Measurements from ENCODE around the gene KAT8.

The KAT8 gene

GRCh38 chr16:31087481-31087880 lies 30.0 kb upstream of the KAT8 start:
- Histone ChIP-seq H3K27ac (ENCODE audit: low read length) (no peak overlapping the region), H3K4me1 (ENCODE audit: low read length) (no peaks in the 10 kb centered on the region), H3K9ac (ENCODE audit: low read length) (no peak overlapping the region), H3K4me3 (ENCODE audit: low read length) (no peak overlapping the region), H3K4me2 (ENCODE audit: low read depth, low read length) (no peak overlapping the region), H3K27me3 (replicated peaks; ENCODE audit: insufficient read depth, low read length) (no peaks in the 10 kb centered on the region), H4K20me1 (ENCODE audit: insufficient read depth, low read length) (no peaks in the 10 kb centered on the region), H3K36me3 (replicated peaks; ENCODE audit: insufficient read depth, low read length) (no peaks in the 10 kb centered on the region), H3F3A (ENCODE audit: insufficient read depth, low read length) (no peaks in the 10 kb centered on the region), H3K9me3 (replicated peaks; ENCODE audit: insufficient read depth, low read length) (no peaks in the 10 kb centered on the region), H3K79me2 (ENCODE audit: low read length) (peaks cover 4% of the 10 kb centered on the region), H3K9me2 (replicated peaks; ENCODE audit: insufficient read depth, low read length) (no peaks in the 10 kb centered on the region), H2AFZ (ENCODE audit: low read length) (no peak overlapping the region)
- no peak for DNase-seq
- no peak for TF ChIP-seq EZH2 (optimal IDR thresholded peaks at IDR 0.05; ENCODE audit: low read depth, low read length)

- no peak overlapping the region for H3K27ac ChIP-seq (ENCODE audit: low read length)
- H3K4me1 ChIP-seq (ENCODE audit: low read length), result no peaks in the 10 kb centered on the region
- peaks cover 9% of the 10 kb centered on the region for H3K79me2 ChIP-seq (ENCODE audit: low read length)
- no peak overlapping the region for H3K9ac ChIP-seq (ENCODE audit: low read length)
- no peak overlapping the region for H3K4me3 ChIP-seq (ENCODE audit: low read length)
- no peak overlapping the region for H2AFZ ChIP-seq (ENCODE audit: low read length)
- no peaks in the 10 kb centered on the region for H4K20me1 ChIP-seq (ENCODE audit: insufficient read depth, low read length)
- H3F3A ChIP-seq (ENCODE audit: insufficient read depth, low read length), result no peaks in the 10 kb centered on the region
- no peak for DNase-seq
- H3K4me2 ChIP-seq (ENCODE audit: low read depth, low read length), result no peak overlapping the region
- H3K9me2 ChIP-seq (replicated peaks; ENCODE audit: insufficient read depth, low read length), result no peaks in the 10 kb centered on the region
- no peaks in the 10 kb centered on the region for H3K27me3 ChIP-seq (replicated peaks; ENCODE audit: insufficient read depth, low read length)
- H3K36me3 ChIP-seq (replicated peaks; ENCODE audit: insufficient read depth, low read length), result no peaks in the 10 kb centered on the region
- no peaks in the 10 kb centered on the region for H3K9me3 ChIP-seq (replicated peaks; ENCODE audit: insufficient read depth, low read length)
- TF ChIP-seq EZH2 (optimal IDR thresholded peaks at IDR 0.05; ENCODE audit: low read depth, low read length) (no peak), CTCF (IDR thresholded peaks at IDR 0.05; ENCODE audit: low read length) (no peak), EZH2phosphoT487 (IDR thresholded peaks at IDR 0.05; ENCODE audit: low read length) (no peak)
These were observed 29.5 kb upstream of the KAT8 start for GRCh38 chr16:31087971-31088370.

- Histone ChIP-seq H3K79me2 (ENCODE audit: low read length) (peaks cover 14% of the 10 kb centered on the region), H3K27ac (ENCODE audit: low read length) (no peak within 1 kb of the TSS), H3K36me3 (replicated peaks; ENCODE audit: insufficient read depth, low read length) (no peaks in the 10 kb centered on the region), H3K9ac (ENCODE audit: low read length) (no peak within 1 kb of the TSS), H4K20me1 (ENCODE audit: insufficient read depth, low read length) (no peaks in the 10 kb centered on the region), H3K4me1 (ENCODE audit: low read length) (no peaks in the 10 kb centered on the region), H2AFZ (ENCODE audit: low read length) (no peak within 1 kb of the TSS), H3K4me2 (ENCODE audit: low read depth, low read length) (no peak within 1 kb of the TSS), H3K9me3 (replicated peaks; ENCODE audit: insufficient read depth, low read length) (no peaks in the 10 kb centered on the region), H3F3A (ENCODE audit: insufficient read depth, low read length) (no peaks in the 10 kb centered on the region), H3K9me2 (replicated peaks; ENCODE audit: insufficient read depth, low read length) (no peaks in the 10 kb centered on the region), H3K4me3 (ENCODE audit: low read length) (no peak within 1 kb of the TSS), H3K27me3 (replicated peaks; ENCODE audit: insufficient read depth, low read length) (no peaks in the 10 kb centered on the region)
- TF ChIP-seq CTCF (IDR thresholded peaks at IDR 0.05; ENCODE audit: low read length) (no peak), EZH2phosphoT487 (IDR thresholded peaks at IDR 0.05; ENCODE audit: low read length) (no peak), EZH2 (optimal IDR thresholded peaks at IDR 0.05; ENCODE audit: low read depth, low read length) (no peak)
- DNase-seq, result no peak
These were observed 28.8 kb upstream of the KAT8 start, which contains the start of gene PRSS53 for GRCh38 chr16:31088459-31089183. PRSS53 (minus strand) TSS chr16:31088943; CDS start chr16:31088809, 134 bp downstream.

- H3K4me3 ChIP-seq (ENCODE audit: low read length), result no peak overlapping the region
- H3K9me3 ChIP-seq (replicated peaks; ENCODE audit: insufficient read depth, low read length), result no peaks in the 10 kb centered on the region
- H2AFZ ChIP-seq (ENCODE audit: low read length), result no peak overlapping the region
- H4K20me1 ChIP-seq (ENCODE audit: insufficient read depth, low read length), result no peaks in the 10 kb centered on the region
- no peak overlapping the region for H3K4me2 ChIP-seq (ENCODE audit: low read depth, low read length)
- H3K79me2 ChIP-seq (ENCODE audit: low read length), result peaks cover 20% of the 10 kb centered on the region
- H3K27me3 ChIP-seq (replicated peaks; ENCODE audit: insufficient read depth, low read length), result no peaks in the 10 kb centered on the region
- no peaks in the 10 kb centered on the region for H3K4me1 ChIP-seq (ENCODE audit: low read length)
- TF ChIP-seq EZH2 (optimal IDR thresholded peaks at IDR 0.05; ENCODE audit: low read depth, low read length), result no peak
- TF ChIP-seq EZH2phosphoT487 (IDR thresholded peaks at IDR 0.05; ENCODE audit: low read length), result no peak
- TF ChIP-seq CTCF (IDR thresholded peaks at IDR 0.05; ENCODE audit: low read length), result no peak
- no peak overlapping the region for H3K27ac ChIP-seq (ENCODE audit: low read length)
- H3K36me3 ChIP-seq (replicated peaks; ENCODE audit: insufficient read depth, low read length), result no peaks in the 10 kb centered on the region
- no peaks in the 10 kb centered on the region for H3K9me2 ChIP-seq (replicated peaks; ENCODE audit: insufficient read depth, low read length)
- DNase-seq, result no peak
- no peak overlapping the region for H3K9ac ChIP-seq (ENCODE audit: low read length)
- H3F3A ChIP-seq (ENCODE audit: insufficient read depth, low read length), result peaks cover under 1% of the 10 kb centered on the region; the same call in 1 of the 2 replicates
These were observed 28.3 kb upstream of the KAT8 start for GRCh38 chr16:31089199-31089598.
